Activated T-cell treated with anti-CD3 and anti-CD28 coated beads, Interleukin-2, amount 50 U/mL, for 1 hour (primary cell): ENCODE measurements around the gene RXRB.

Experiments
- DNase-seq: peaks from one replicate; pipeline ENCODE4 v3.0.0-alpha.2; 2020

The RXRB gene

GRCh38 chr6:33211666-33212422, 11.4 kb upstream of the RXRB start:
- DNase-seq = no peak

GRCh38 chr6:33211136-33211535, 10.7 kb upstream of the RXRB start:
- DNase-seq = no peak

- DNase-seq = no peak
These were observed 9.4 kb upstream of the RXRB start for GRCh38 chr6:33209856-33210255.

GRCh38 chr6:33208091-33208967, 7.9 kb upstream of the RXRB start, which contains the start of gene RING1:
Gene RING1 (plus strand): TSS chr6:33208500. CDS start chr6:33208823, 323 bp downstream.
- DNase-seq = peak; percentile 91

GRCh38 chr6:33207552-33208090, 7.2 kb upstream of the RXRB start:
- DNase-seq = no peak

GRCh38 chr6:33206864-33207551, 6.5 kb upstream of the RXRB start:
- no peak for DNase-seq

GRCh38 chr6:33206027-33206863, 5.8 kb upstream of the RXRB start:
- no peak for DNase-seq

- no peak for DNase-seq
These were observed 4.9 kb upstream of the RXRB start for GRCh38 chr6:33205191-33206026.

- DNase-seq = peak; percentile 91
These were observed 4.1 kb upstream of the RXRB start, which contains the start of gene HSD17B8 for GRCh38 chr6:33204415-33205190. Gene HSD17B8 (plus strand): TSS chr6:33204655. CDS start chr6:33204669, 14 bp downstream.

- DNase-seq = no peak
These were observed 3.6 kb upstream of the RXRB start for GRCh38 chr6:33204165-33204414.

GRCh38 chr6:33203443-33204164, 3.1 kb upstream of the RXRB start:
- no peak for DNase-seq

GRCh38 chr6:33202799-33203198, 2.3 kb upstream of the RXRB start:
- DNase-seq = no peak

GRCh38 chr6:33201935-33202334, 1.5 kb upstream of the RXRB start:
- DNase-seq = no peak

- DNase-seq = no peak
These were observed 681 bp upstream of the RXRB start for GRCh38 chr6:33201147-33201545.

- DNase-seq = no peak
These were observed 712 bp downstream of the RXRB start for GRCh38 chr6:33199687-33200218.

GRCh38 chr6:33198853-33199436, 1.5 kb downstream of the RXRB start:
- no peak for DNase-seq

GRCh38 chr6:33198159-33198852, 2.2 kb downstream of the RXRB start:
- DNase-seq = no peak

- peak; percentile 48 for DNase-seq
These were observed 2.9 kb downstream of the RXRB start for GRCh38 chr6:33197431-33198048.
